ENCODE results near the gene NMNAT2. TPM values are rescaled to one million over a fixed set of nuclear protein-coding genes. Genes with fewer than 3 reads are reported as not detected.

The NMNAT2 gene
- polyA plus RNA-seq, 1 experiment, result 0.19 TPM

GRCh38 chr1:183247484-183247883, 170.7 kb downstream of the NMNAT2 start:
- DNase-seq (ENCODE audit: low read depth, low spot score), result no peak
- CTCF ChIA-PET, result interaction anchor here (0.7 to 4.4 kb wide), 4 partner anchors 13 to 33 kb away, joined by 3 to 37 read pairs (median 4); no protein-coding TSS in a partner anchor

GRCh38 chr1:183247066-183247465, 171.1 kb downstream of the NMNAT2 start:
- POLR2A ChIA-PET, result no interaction called here
- H3K27me3 ChIP-seq (ENCODE audit: control insufficient read depth, insufficient read depth, low read length), result no peaks in the 10 kb centered on the region
- no peak overlapping the region for H3K4me3 ChIP-seq (ENCODE audit: low read depth, low read length)
- DNase-seq (ENCODE audit: low read depth, low spot score), result no peak
- no peak for TF ChIP-seq CTCF (IDR thresholded peaks at IDR 0.05; ENCODE audit: low read depth, low read length)
- H3K27ac ChIP-seq (ENCODE audit: low read depth, low read length), result no peak overlapping the region
- CTCF ChIA-PET, result interaction anchor here (1.0 to 4.4 kb wide), 3 partner anchors 12 to 34 kb away, joined by 3 to 37 read pairs (median 4); no protein-coding TSS in a partner anchor
- peaks cover 7% of the 10 kb centered on the region for H3K9me3 ChIP-seq (ENCODE audit: control insufficient read depth, insufficient read depth, low read length)

More at GRCh38 chr1:183247484-183247883, 170.7 kb downstream of the NMNAT2 start:
- no peak overlapping the region for H3K4me3 ChIP-seq (ENCODE audit: low read depth, low read length)
- H3K27ac ChIP-seq (ENCODE audit: low read depth, low read length), result no peak overlapping the region
- POLR2A ChIA-PET, result no interaction called here
- no peaks in the 10 kb centered on the region for H3K27me3 ChIP-seq (ENCODE audit: control insufficient read depth, insufficient read depth, low read length)
- H3K9me3 ChIP-seq (ENCODE audit: control insufficient read depth, insufficient read depth, low read length), result peaks cover 8% of the 10 kb centered on the region
- TF ChIP-seq CTCF (IDR thresholded peaks at IDR 0.05; ENCODE audit: low read depth, low read length), result no peak

GRCh38 chr1:183246436-183246835, 171.7 kb downstream of the NMNAT2 start:
- peaks cover 6% of the 10 kb centered on the region for H3K9me3 ChIP-seq (ENCODE audit: control insufficient read depth, insufficient read depth, low read length)
- TF ChIP-seq CTCF (IDR thresholded peaks at IDR 0.05; ENCODE audit: low read depth, low read length), result no peak
- H3K4me3 ChIP-seq (ENCODE audit: low read depth, low read length), result no peak overlapping the region
- no peak for DNase-seq (ENCODE audit: low read depth, low spot score)
- H3K27ac ChIP-seq (ENCODE audit: low read depth, low read length), result no peak overlapping the region
- ChIA-PET CTCF (interaction anchor here (1.2 to 4.4 kb wide), 2 partner anchors 12 to 34 kb away, joined by 3 to 37 read pairs; no protein-coding TSS in a partner anchor), POLR2A (no interaction called here)
- no peaks in the 10 kb centered on the region for H3K27me3 ChIP-seq (ENCODE audit: control insufficient read depth, insufficient read depth, low read length)

GRCh38 chr1:183245357-183245756, 172.8 kb downstream of the NMNAT2 start:
- H3K9me3 ChIP-seq (ENCODE audit: control insufficient read depth, insufficient read depth, low read length), result peaks cover 6% of the 10 kb centered on the region
- ChIA-PET POLR2A (interaction anchor here (0.7 kb wide), 1 partner anchor 11 kb away, joined by 6 read pairs; no protein-coding TSS in a partner anchor), CTCF (interaction anchor here (1.4 kb wide), 1 partner anchor 37 kb away, joined by 4 read pairs; no protein-coding TSS in a partner anchor)
- no peak for DNase-seq (ENCODE audit: low read depth, low spot score)
- no peak overlapping the region for H3K4me3 ChIP-seq (ENCODE audit: low read depth, low read length)
- H3K27me3 ChIP-seq (ENCODE audit: control insufficient read depth, insufficient read depth, low read length), result no peaks in the 10 kb centered on the region
- H3K27ac ChIP-seq (ENCODE audit: low read depth, low read length), result no peak overlapping the region
- TF ChIP-seq CTCF (IDR thresholded peaks at IDR 0.05; ENCODE audit: low read depth, low read length), result no peak

GRCh38 chr1:183244466-183244865, 173.7 kb downstream of the NMNAT2 start:
- H3K27ac ChIP-seq (ENCODE audit: low read depth, low read length), result no peak overlapping the region
- H3K9me3 ChIP-seq (ENCODE audit: control insufficient read depth, insufficient read depth, low read length), result no peaks in the 10 kb centered on the region; the same call in 1 of the 2 replicates
- no peaks in the 10 kb centered on the region for H3K27me3 ChIP-seq (ENCODE audit: control insufficient read depth, insufficient read depth, low read length)
- DNase-seq (ENCODE audit: low read depth, low spot score), result no peak
- TF ChIP-seq CTCF (IDR thresholded peaks at IDR 0.05; ENCODE audit: low read depth, low read length), result no peak
- no peak overlapping the region for H3K4me3 ChIP-seq (ENCODE audit: low read depth, low read length)
- CTCF ChIA-PET, result interaction anchor here (1.4 to 2.7 kb wide), 2 partner anchors 10 to 37 kb away, joined by 4 to 20 read pairs; no protein-coding TSS in a partner anchor
- POLR2A ChIA-PET, result no interaction called here

Measured in AG04450 (cell line).